Measurements from ENCODE around the gene FMR1NB.

Gene FMR1NB

DNA sequence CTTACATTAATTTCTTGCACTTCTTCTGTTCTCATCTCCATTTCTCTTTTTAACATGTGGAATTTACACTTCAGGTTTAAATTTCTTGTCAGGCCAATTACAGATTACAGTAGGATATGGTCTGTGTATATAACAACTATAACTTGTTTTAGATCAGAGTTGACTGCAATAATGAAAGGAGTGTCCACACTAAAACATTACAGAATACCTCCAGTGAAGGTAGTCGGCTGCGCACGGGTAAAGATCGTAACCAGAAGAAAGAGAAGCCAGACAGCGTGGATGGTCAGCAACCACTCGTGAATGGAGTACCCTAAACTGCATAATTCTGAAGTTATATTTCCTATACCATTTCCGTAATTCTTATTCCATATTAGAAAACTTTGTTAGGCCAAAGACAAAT lies 32.6 kb upstream of the FMR1NB start:
- H2AK5ac ChIP-seq (ENCODE audit: low read length, severe bottlenecking) = no peak overlapping the region
- H3K14ac ChIP-seq (ENCODE audit: low read length in 2 of 2) = no peak overlapping the region
- H3K4me1 ChIP-seq (ENCODE audit: control insufficient read depth, insufficient read depth, low read depth, low read length) = no peaks in the 10 kb centered on the region
- H3K27ac ChIP-seq (ENCODE audit: low read length, poor library complexity, severe bottlenecking) = no peak overlapping the region
- H3K9me3 ChIP-seq (ENCODE audit: control insufficient read depth, low read length) = no peaks in the 10 kb centered on the region
- DNase-seq = no peak
- no peak overlapping the region for H3K23ac ChIP-seq (ENCODE audit: low read length in 2 of 2)
- no peak overlapping the region for H2BK5ac ChIP-seq (ENCODE audit: low read depth, low read length, poor library complexity, severe bottlenecking)
- no peak overlapping the region for H2BK120ac ChIP-seq (ENCODE audit: low read depth, low read length)
- no peak overlapping the region for H3K18ac ChIP-seq (ENCODE audit: low read depth in 1 of 2, low read length in 2 of 2)
- no peak overlapping the region for H4K8ac ChIP-seq (ENCODE audit: low read length)
- H2AFZ ChIP-seq (ENCODE audit: low read depth, low read length) = no peak overlapping the region
- no peak overlapping the region for H3K9ac ChIP-seq (ENCODE audit: low read length)
- WGBS = 100% methylated on average over 4 of the region's 7 CpGs
- no peaks in the 10 kb centered on the region for H3K79me1 ChIP-seq (replicated peaks; ENCODE audit: low read length, poor library complexity, severe bottlenecking)
- H3K27me3 ChIP-seq (ENCODE audit: control insufficient read depth in 1 of 2, insufficient read depth in 1 of 2, low read length in 2 of 2) = no peaks in the 10 kb centered on the region
- H4K91ac ChIP-seq (ENCODE audit: low read length) = no peak overlapping the region
- H3K36me3 ChIP-seq (ENCODE audit: control insufficient read depth in 1 of 2, insufficient read depth in 2 of 2, low read depth in 1 of 2, low read length in 2 of 2) = peaks cover 3 to 50% of the 10 kb centered on the region in 2 experiments
- H2BK12ac ChIP-seq (ENCODE audit: low read length in 2 of 2) = no peak overlapping the region
- no peak overlapping the region for H3K4me2 ChIP-seq (ENCODE audit: low read length, poor library complexity, severe bottlenecking)
- H3K4ac ChIP-seq (ENCODE audit: low read depth in 1 of 2, low read length in 2 of 2) = no peak overlapping the region
- no peak overlapping the region for H3K4me3 ChIP-seq (ENCODE audit: insufficient read depth in 1 of 2, low read depth in 1 of 2, low read length in 2 of 2)
- no peak overlapping the region for H2BK15ac ChIP-seq (ENCODE audit: low read depth, poor library complexity, severe bottlenecking)

DNA sequence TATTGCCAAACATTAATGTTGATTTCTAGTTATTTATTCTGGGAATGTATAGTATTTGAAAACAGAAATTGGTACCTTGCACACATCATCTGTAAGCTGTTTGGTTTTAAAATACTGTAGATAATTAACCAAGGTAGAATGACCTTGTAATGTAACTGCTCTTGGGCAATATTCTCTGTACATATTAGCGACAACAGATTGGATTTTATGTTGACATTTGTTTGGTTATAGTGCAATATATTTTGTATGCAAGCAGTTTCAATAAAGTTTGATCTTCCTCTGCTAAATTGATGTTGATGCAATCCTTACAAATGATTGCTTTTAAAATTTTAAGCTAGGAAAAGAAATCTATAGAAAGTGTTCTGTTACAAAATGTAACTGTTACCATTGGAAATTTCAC lies 30.8 kb upstream of the FMR1NB start:
- no peak overlapping the region for H2BK15ac ChIP-seq (ENCODE audit: low read depth, poor library complexity, severe bottlenecking)
- H3K4ac ChIP-seq (ENCODE audit: low read depth in 1 of 2, low read length in 2 of 2) = no peak overlapping the region
- H3K27ac ChIP-seq (ENCODE audit: low read length, poor library complexity, severe bottlenecking) = no peak overlapping the region
- no peaks in the 10 kb centered on the region for H3K9me3 ChIP-seq (ENCODE audit: control insufficient read depth, low read length)
- no peak overlapping the region for H2BK5ac ChIP-seq (ENCODE audit: low read depth, low read length, poor library complexity, severe bottlenecking)
- peaks cover 0 to 31% of the 10 kb centered on the region in 2 experiments for H3K36me3 ChIP-seq (ENCODE audit: control insufficient read depth in 1 of 2, insufficient read depth in 2 of 2, low read depth in 1 of 2, low read length in 2 of 2)
- no peak for DNase-seq
- H3K4me3 ChIP-seq (ENCODE audit: insufficient read depth in 1 of 2, low read depth in 1 of 2, low read length in 2 of 2) = no peak overlapping the region
- no CpG with 5 or more reads among the region's 1 CpG for WGBS
- no peak overlapping the region for H2AFZ ChIP-seq (ENCODE audit: low read depth, low read length)
- H3K4me1 ChIP-seq (ENCODE audit: control insufficient read depth, insufficient read depth, low read depth, low read length) = no peaks in the 10 kb centered on the region
- no peak overlapping the region for H2BK12ac ChIP-seq (ENCODE audit: low read length in 2 of 2)
- no peak overlapping the region for H2AK5ac ChIP-seq (ENCODE audit: low read length, severe bottlenecking)
- no peaks in the 10 kb centered on the region for H3K27me3 ChIP-seq (ENCODE audit: control insufficient read depth in 1 of 2, insufficient read depth in 1 of 2, low read length in 2 of 2)
- H4K91ac ChIP-seq (ENCODE audit: low read length) = no peak overlapping the region
- no peak overlapping the region for H3K9ac ChIP-seq (ENCODE audit: low read length)
- no peak overlapping the region for H3K18ac ChIP-seq (ENCODE audit: low read depth in 1 of 2, low read length in 2 of 2)
- no peaks in the 10 kb centered on the region for H3K79me1 ChIP-seq (replicated peaks; ENCODE audit: low read length, poor library complexity, severe bottlenecking)
- no peak overlapping the region for H3K14ac ChIP-seq (ENCODE audit: low read length in 2 of 2)
- H4K8ac ChIP-seq (ENCODE audit: low read length) = no peak overlapping the region
- no peak overlapping the region for H3K23ac ChIP-seq (ENCODE audit: low read length in 2 of 2)
- H2BK120ac ChIP-seq (ENCODE audit: low read depth, low read length) = no peak overlapping the region
- H3K4me2 ChIP-seq (ENCODE audit: low read length, poor library complexity, severe bottlenecking) = no peak overlapping the region

DNA sequence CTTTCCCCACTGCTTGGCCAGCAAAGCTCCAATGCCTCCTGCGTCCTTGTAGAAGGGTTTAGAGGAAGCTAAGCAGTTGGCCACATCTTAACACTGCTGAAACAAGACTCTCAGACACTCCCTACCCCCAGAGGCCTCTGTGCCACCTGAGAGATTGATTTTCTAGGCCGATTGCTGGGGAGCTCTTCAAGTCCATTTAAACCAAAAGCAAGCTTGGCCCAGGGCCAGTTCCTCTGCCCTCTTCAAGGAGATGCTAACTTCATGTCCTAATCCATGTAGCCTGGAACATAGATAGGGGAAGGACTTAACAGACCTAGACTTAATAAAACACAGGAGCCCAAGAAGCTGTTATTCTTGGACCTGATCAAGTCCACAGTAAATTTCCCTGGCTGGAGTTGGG lies 27.2 kb upstream of the FMR1NB start:
- H3K36me3 ChIP-seq (ENCODE audit: control insufficient read depth in 1 of 2, insufficient read depth in 2 of 2, low read depth in 1 of 2, low read length in 2 of 2) = peaks cover 0 to 6% of the 10 kb centered on the region in 2 experiments
- H3K27ac ChIP-seq (ENCODE audit: low read length, poor library complexity, severe bottlenecking) = no peak overlapping the region
- no peak overlapping the region for H2BK12ac ChIP-seq (ENCODE audit: low read length in 2 of 2)
- H2BK5ac ChIP-seq (ENCODE audit: low read depth, low read length, poor library complexity, severe bottlenecking) = no peak overlapping the region
- H2AFZ ChIP-seq (ENCODE audit: low read depth, low read length) = no peak overlapping the region
- no peak overlapping the region for H4K91ac ChIP-seq (ENCODE audit: low read length)
- no peak overlapping the region for H2BK15ac ChIP-seq (ENCODE audit: low read depth, poor library complexity, severe bottlenecking)
- H3K18ac ChIP-seq (ENCODE audit: low read depth in 1 of 2, low read length in 2 of 2) = no peak overlapping the region
- DNase-seq = no peak
- 100% methylated on average over 1 of the region's 2 CpGs for WGBS
- H3K9me3 ChIP-seq (ENCODE audit: control insufficient read depth, low read length) = no peaks in the 10 kb centered on the region
- H3K4ac ChIP-seq (ENCODE audit: low read depth in 1 of 2, low read length in 2 of 2) = no peak overlapping the region
- no peak overlapping the region for H3K9ac ChIP-seq (ENCODE audit: low read length)
- no peak overlapping the region for H3K4me2 ChIP-seq (ENCODE audit: low read length, poor library complexity, severe bottlenecking)
- H3K79me1 ChIP-seq (replicated peaks; ENCODE audit: low read length, poor library complexity, severe bottlenecking) = no peaks in the 10 kb centered on the region
- H3K14ac ChIP-seq (ENCODE audit: low read length in 2 of 2) = no peak overlapping the region
- no peak overlapping the region for H2AK5ac ChIP-seq (ENCODE audit: low read length, severe bottlenecking)
- no peaks in the 10 kb centered on the region for H3K27me3 ChIP-seq (ENCODE audit: control insufficient read depth in 1 of 2, insufficient read depth in 1 of 2, low read length in 2 of 2)
- no peak overlapping the region for H4K8ac ChIP-seq (ENCODE audit: low read length)
- no peak overlapping the region for H2BK120ac ChIP-seq (ENCODE audit: low read depth, low read length)
- H3K4me1 ChIP-seq (ENCODE audit: control insufficient read depth, insufficient read depth, low read depth, low read length) = no peaks in the 10 kb centered on the region
- no peak overlapping the region for H3K23ac ChIP-seq (ENCODE audit: low read length in 2 of 2)
- H3K4me3 ChIP-seq (ENCODE audit: insufficient read depth in 1 of 2, low read depth in 1 of 2, low read length in 2 of 2) = no peak overlapping the region

DNA sequence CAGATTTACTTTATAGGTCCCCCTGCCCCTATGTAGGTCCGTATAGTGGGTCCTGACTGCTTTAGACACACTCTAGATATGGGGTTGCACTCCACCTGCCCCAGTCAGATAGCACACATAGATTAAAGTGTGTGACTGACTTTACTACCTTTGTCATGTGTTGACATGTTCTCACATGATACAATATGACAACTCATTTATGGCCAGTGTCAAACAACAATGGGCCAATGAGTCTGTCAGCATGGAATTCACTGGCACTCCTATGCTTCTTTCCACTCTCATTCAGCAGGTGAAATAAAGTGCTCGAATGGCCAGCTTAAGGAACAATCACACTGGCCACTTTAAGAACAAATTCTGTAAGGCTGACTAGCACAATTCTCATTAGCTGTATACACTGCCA lies 23.8 kb upstream of the FMR1NB start:
- H2AFZ ChIP-seq (ENCODE audit: low read depth, low read length) = no peak overlapping the region
- no peak overlapping the region for H2BK12ac ChIP-seq (ENCODE audit: low read length in 2 of 2)
- H3K27ac ChIP-seq (ENCODE audit: low read length, poor library complexity, severe bottlenecking) = no peak overlapping the region
- H3K9ac ChIP-seq (ENCODE audit: low read length) = no peak overlapping the region
- no peak overlapping the region for H2BK15ac ChIP-seq (ENCODE audit: low read depth, poor library complexity, severe bottlenecking)
- H3K14ac ChIP-seq (ENCODE audit: low read length in 2 of 2) = no peak overlapping the region
- DNase-seq = no peak
- H4K8ac ChIP-seq (ENCODE audit: low read length) = no peak overlapping the region
- H3K4me3 ChIP-seq (ENCODE audit: insufficient read depth in 1 of 2, low read depth in 1 of 2, low read length in 2 of 2) = no peak overlapping the region
- no peak overlapping the region for H4K91ac ChIP-seq (ENCODE audit: low read length)
- H3K79me1 ChIP-seq (replicated peaks; ENCODE audit: low read length, poor library complexity, severe bottlenecking) = no peaks in the 10 kb centered on the region
- no peak overlapping the region for H2BK120ac ChIP-seq (ENCODE audit: low read depth, low read length)
- H3K36me3 ChIP-seq (ENCODE audit: control insufficient read depth in 1 of 2, insufficient read depth in 2 of 2, low read depth in 1 of 2, low read length in 2 of 2) = no peaks in the 10 kb centered on the region
- no peaks in the 10 kb centered on the region for H3K4me1 ChIP-seq (ENCODE audit: control insufficient read depth, insufficient read depth, low read depth, low read length)
- H2BK5ac ChIP-seq (ENCODE audit: low read depth, low read length, poor library complexity, severe bottlenecking) = no peak overlapping the region
- no peak overlapping the region for H3K23ac ChIP-seq (ENCODE audit: low read length in 2 of 2)
- H3K27me3 ChIP-seq (ENCODE audit: control insufficient read depth in 1 of 2, insufficient read depth in 1 of 2, low read length in 2 of 2) = no peaks in the 10 kb centered on the region
- H3K4ac ChIP-seq (ENCODE audit: low read depth in 1 of 2, low read length in 2 of 2) = no peak overlapping the region
- 78% methylated on average over 1 of the region's 2 CpGs for WGBS
- no peak overlapping the region for H2AK5ac ChIP-seq (ENCODE audit: low read length, severe bottlenecking)
- no peaks in the 10 kb centered on the region for H3K9me3 ChIP-seq (ENCODE audit: control insufficient read depth, low read length)
- H3K4me2 ChIP-seq (ENCODE audit: low read length, poor library complexity, severe bottlenecking) = no peak overlapping the region
- no peak overlapping the region for H3K18ac ChIP-seq (ENCODE audit: low read depth in 1 of 2, low read length in 2 of 2)

Data from mesenchymal stem cell (in vitro differentiated cells and primary cell).